Endothelial cell of hepatic sinusoid (primary cell): ENCODE measurements around the gene LDB2.
"Not testable (repeated sequence)": the region's sequence is repeated elsewhere in the genome, so short reads cannot be mapped to it uniquely, and the experiment has no call there.

Experiments
- in situ Hi-C: cut with HindIII; loops from 2 replicates; pipeline ENCODE4 v1.10.0; 2017; ENCODE audit warnings: low sequenced_read_pairs

The LDB2 gene

GRCh38 chr4:16897991-16898827, at the start of gene LDB2:
TSS of gene LDB2 (minus strand) at chr4:16898645.
- in situ Hi-C loops: loop anchor here (5.0 kb wide), 1 partner anchor 66 kb away; no protein-coding TSS in a partner anchor

- in situ Hi-C loops: no loop called here
Measured at GRCh38 chr4:16942491-16942890, 44.0 kb upstream of the LDB2 start.

GRCh38 chr4:16939178-16939577, 40.7 kb upstream of the LDB2 start:
- in situ Hi-C loops: no loop called here

GRCh38 chr4:16938512-16939040, 40.1 kb upstream of the LDB2 start:
- in situ Hi-C loops: no loop called here

- in situ Hi-C loops: no loop called here
Measured at GRCh38 chr4:16931339-16932305, 33.2 kb upstream of the LDB2 start.

DNA sequence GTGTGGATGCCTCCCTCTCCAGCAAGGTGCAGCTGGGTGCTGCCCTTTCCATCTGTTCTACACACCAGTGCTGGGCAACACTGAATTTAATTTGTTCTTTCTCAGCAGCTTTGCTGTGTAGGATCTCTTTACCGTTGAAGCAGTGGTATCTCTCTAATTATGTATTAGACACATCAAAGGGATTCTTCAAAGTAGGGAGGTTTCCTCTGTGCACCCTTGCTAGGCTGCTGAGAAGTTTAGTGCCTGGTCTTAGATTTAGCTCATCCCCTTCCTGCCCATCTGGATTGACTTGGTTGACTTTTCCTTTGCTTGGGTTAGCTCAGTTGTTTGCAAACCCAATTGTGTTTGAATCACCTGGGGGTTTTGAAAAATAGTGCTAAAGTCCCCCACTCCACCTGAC, 27.8 kb upstream of the LDB2 start:
- in situ Hi-C loops: no loop called here

DNA sequence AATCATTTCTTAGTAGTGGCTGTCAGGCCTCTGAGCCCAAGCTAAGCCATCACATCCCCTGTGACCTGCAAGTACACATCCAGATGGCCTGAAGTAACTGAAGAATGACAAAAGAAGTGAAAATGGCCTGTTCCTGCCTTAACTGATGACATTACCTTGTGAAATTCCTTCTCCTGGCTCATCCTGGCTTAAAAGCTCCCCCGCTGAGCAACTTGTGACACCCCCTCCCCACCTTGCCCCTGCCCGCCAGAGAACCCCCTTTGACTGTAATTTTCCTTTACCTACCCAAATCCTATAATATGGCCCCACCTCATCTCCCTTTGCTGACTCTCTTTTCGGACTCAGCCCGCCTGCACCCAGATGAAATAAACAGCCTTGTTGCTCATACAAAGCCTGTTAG, 20.3 kb upstream of the LDB2 start:
- in situ Hi-C loops: not testable (repeated sequence)

DNA sequence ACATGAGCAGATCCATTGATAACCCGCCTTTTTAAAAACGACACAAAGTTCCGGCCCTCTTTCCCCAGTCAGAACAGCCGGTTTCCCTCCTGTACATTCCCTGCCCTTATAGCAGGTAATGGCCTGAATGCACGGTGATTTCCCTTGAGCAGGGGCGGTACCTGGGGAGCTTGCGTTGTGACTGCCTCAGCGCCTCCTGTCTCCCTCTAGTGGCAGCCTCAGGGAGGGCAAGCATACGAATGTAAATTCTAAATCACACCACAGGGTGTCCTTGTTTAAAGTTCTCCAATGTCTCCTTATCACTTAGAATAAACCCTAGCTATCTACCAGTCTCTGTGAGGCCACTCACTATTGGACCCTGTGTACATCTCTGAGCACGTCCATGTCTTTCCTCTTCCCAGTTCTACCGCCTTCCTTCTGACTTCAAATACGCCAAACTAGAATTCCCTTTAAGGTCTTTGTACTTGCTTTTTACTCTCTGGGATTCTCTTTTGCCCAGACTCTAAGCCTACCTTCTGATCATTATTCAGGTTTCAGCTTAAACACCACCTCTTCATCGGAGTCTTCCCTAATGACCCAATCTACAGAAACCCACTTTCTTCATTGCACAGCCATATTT, 18.4 kb upstream of the LDB2 start:
- in situ Hi-C loops: no loop called here

DNA sequence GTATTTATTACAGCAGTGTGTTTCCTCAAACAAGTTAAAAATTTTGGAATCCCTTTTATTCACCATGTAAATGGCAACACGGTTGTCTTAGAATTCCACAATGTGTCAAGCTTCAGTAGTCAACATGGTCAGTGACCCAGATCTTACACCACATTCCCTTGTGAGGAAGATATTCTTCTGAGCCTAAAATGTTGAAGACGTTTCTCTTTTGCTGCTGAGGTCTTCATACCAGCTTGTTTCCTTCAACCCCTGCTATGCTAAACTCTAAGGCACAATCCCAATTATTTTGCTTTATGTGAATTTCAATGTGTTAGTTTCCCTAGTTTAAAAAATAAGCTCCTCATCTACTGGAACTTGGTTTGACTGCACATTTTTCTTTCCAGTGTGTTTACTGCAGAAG, 17.6 kb upstream of the LDB2 start:
- in situ Hi-C loops: no loop called here

GRCh38 chr4:16914208-16914607, 15.8 kb upstream of the LDB2 start:
- in situ Hi-C loops: no loop called here

DNA sequence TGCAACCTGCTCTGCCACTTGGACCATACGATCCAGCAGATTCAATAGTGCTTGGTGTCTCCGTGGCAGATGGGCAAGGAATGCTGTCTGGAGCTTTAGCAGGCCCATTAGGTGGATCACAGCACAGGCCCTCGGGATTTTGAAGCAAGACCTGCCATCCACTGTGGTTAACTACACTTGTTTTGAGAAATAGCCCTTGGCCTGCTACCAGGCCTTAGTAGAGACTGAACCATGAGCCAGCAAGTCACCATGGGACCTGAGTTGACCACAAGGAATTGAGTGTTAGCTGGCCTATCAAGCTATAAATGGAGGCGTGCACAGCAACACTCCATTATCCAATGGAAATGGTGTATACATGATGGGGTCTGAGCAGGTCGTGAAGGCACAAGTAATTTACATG, 14.5 kb upstream of the LDB2 start:
- in situ Hi-C loops: no loop called here

- in situ Hi-C loops: no loop called here
Measured at GRCh38 chr4:16909281-16909680, 10.8 kb upstream of the LDB2 start.

- in situ Hi-C loops: no loop called here
Measured at GRCh38 chr4:16908377-16909021, 10.1 kb upstream of the LDB2 start.

- in situ Hi-C loops: no loop called here
Measured at GRCh38 chr4:16900325-16900724, 1.9 kb upstream of the LDB2 start.

GRCh38 chr4:16896881-16897750, 1.3 kb downstream of the LDB2 start:
- in situ Hi-C loops: loop anchor here (5.0 kb wide), 1 partner anchor 65 kb away; no protein-coding TSS in a partner anchor

DNA sequence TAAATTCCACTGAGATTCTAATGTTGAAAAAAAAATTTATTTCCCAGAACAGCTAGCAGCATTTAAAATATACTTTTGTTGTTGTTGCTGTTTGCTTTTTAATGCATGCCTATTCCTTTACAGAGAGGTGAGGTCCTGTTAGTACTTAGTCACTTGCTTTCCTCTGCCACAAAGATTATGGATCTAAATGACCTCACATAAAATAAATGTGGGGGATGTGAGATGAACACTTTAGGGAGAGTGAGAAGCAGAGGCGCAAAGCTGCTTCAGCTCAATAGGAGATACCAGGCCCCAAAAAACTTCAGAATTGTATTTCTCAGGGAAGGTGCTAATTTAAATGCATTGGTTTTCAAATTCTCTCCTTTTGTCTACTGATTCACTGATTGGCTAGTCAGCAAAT, 4.0 kb downstream of the LDB2 start:
- in situ Hi-C loops: no loop called here

DNA sequence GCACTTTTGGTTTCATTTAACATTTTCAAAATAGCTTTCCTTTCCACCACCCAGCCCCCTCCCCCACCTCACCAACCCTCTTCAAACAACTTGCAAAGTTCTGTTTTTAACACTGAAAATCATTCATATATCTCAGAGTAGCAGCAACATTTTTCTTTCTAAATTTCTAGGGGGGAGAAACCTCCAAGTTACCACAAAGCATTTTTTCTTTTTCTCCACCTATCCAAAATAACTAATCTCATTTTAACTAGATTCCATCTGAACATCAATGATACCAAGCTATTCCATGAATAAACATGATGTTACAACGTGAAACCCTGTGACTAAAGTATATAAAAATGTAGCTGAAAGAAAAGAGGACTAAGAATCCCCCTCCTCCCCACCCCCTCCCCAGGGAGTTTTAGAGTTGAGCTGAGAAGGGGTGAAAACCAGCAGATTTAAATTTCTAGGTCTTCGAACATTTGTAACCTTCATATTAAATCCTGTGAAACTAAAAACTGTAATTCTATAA, 5.2 kb downstream of the LDB2 start:
- in situ Hi-C loops: no loop called here

GRCh38 chr4:16890651-16891050, 7.8 kb downstream of the LDB2 start:
- in situ Hi-C loops: no loop called here

DNA sequence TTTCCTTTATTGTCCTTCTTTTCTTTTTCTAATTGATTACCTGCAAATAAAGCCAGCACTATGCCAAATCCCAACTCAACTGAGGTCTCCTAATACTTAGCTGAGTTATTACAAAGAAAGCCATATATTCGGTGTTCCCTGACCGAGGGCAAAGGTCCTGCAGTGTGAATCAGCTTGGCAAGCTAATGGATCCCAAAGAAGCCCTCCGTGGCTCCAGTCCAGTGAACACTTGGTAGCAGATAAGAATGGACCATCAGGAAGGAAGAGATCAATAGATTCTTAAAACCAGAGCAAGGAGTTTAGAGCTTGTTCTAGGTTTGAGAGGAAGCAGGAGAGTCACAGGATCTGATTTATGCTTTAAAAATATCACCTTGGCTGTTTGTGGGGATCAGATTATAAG, 8.5 kb downstream of the LDB2 start:
- in situ Hi-C loops: no loop called here
